SK-N-DZ (cell line): Measurements from ENCODE around the gene CDK5RAP2.

Experiments used
- DNase-seq: peaks from one replicate; pipeline ENCODE4 v3.0.0-alpha.2; 2015; ENCODE audit warnings: low spot score

Gene CDK5RAP2

DNA sequence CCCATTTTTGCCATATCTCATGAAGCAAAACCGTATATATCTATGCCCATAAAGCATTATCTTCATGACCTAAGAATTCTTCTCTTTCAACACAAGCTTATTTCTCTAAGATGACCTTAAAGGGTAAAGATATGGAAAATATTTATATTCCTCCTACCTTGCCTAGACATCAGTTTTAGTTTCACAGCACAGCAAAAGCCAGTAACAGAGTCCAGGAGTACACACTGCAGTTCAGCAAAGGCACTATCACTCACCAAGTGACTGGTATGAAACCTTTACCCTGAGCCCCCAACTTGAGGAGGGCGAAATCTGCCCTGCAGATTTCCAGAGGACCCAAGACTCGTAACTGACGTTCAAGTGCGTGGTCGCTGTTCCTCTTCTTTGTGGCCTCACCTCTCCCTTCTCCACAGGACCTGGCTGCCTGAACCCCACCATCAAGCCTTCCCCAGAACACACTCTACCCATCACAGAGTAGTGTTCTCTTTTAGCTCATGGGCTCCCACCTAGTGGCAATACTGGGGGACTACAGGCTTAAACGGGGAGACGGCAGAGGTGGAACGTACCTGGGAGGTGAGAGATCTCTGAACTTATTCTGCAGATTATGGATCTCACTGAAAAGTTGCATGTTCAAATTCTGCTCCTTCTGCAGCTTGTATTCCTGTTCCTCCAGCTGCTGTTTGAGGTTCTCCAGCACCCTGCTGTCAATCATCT is 141.0 kb downstream of the CDK5RAP2 start:
- no peak for DNase-seq

DNA sequence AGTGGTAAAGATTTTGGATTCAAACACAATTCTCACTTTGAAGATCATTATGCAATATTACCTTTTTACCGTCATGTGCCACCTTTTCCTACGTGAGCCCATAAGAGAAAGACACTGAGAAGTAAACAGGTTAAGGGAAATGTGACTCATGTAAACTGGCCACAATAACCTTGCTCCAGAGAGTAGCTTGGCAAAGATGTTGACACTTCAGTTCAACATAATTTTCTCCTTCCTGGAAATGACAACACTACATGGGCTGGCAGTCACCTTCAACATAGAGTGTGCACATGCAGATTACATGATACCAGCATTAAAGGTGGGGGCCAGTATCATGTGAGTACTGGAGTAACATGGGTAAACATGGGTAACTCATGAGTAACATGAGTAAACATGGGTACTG is 141.9 kb downstream of the CDK5RAP2 start:
- DNase-seq = no peak

GRCh38 chr9:120436983-120437475 is 142.9 kb downstream of the CDK5RAP2 start:
- DNase-seq = no peak

DNA sequence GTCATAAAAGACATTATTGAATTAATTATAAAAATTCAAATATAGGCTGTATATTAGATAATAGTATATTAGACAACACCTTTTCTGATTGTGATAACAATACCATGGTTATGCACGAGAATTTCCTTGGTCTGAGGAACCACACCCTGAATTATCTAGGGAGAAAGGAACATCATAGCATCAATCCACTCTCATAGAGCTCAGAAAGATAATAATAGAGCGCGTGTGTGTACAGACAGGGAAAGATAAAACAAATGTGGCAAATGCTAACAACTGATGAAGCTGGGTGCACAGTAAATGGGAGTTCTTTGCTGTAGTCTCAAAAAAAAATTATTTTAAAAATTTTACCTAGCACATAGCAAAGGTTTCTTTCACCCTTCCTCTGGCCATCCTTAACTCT is 143.5 kb downstream of the CDK5RAP2 start:
- DNase-seq = no peak

- DNase-seq = no peak
Measured at GRCh38 chr9:120435091-120435490, 144.9 kb downstream of the CDK5RAP2 start.

- DNase-seq = no peak
Measured at GRCh38 chr9:120434532-120434931, 145.4 kb downstream of the CDK5RAP2 start.

- DNase-seq = no peak
Measured at GRCh38 chr9:120433701-120434100, 146.3 kb downstream of the CDK5RAP2 start.

DNA sequence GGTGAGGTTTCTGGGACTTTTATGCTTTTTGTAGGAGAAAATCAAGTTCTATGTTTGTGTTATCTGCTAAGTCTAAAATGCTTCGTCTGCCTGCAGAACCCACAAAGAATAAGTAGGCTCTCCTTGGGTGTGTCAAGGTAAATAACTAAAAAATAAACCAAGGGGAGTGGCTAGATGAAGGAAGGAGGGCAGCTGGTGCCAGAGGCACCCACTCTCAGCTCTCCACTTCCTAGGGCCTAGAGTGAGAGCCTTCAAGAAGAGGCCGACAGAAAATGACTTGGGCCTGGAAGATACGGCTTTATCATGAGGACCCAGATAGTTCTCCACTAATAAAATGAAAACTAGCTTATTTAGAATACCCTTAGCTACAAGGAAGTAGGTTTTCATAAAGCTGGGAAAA is 147.4 kb downstream of the CDK5RAP2 start:
- DNase-seq = no peak

GRCh38 chr9:120431268-120431667 is 148.7 kb downstream of the CDK5RAP2 start:
- DNase-seq = no peak

GRCh38 chr9:120424248-120424647 is 155.7 kb downstream of the CDK5RAP2 start:
- DNase-seq = no peak

- no peak for DNase-seq
Measured at GRCh38 chr9:120423812-120424211, 156.2 kb downstream of the CDK5RAP2 start.

GRCh38 chr9:120421977-120422376 is 158.0 kb downstream of the CDK5RAP2 start:
- no peak for DNase-seq

GRCh38 chr9:120418315-120418714 is 161.7 kb downstream of the CDK5RAP2 start:
- DNase-seq = no peak

DNA sequence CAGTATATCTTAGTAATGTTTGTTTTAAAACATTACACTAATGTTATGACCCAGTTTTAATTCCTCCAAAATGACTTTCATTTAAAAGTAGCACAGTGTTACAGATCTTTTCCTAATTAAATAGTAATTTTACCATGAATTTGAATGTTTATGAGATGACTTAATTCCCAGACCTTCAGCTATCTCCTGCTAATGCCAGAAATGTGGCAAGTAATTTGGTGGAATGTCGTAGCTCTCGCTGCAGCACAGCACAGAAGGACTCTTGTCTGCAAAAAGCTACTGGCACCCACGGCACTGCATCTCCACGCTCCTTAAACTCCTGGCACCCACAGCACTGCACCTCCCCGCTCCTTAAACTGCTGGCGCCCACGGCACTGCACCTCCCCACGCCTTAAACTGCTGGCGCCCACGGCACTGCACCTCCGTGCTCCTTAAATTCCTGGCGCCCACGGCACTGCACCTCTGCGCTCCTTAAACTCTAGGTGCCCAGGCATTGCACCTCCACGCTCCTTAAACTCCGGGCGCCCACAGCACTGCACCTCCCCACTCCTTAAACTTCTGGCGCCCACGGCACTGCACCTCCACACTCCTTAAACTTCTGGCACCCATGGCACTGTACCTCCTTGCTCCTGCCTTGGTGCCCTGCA is 163.1 kb downstream of the CDK5RAP2 start:
- no peak for DNase-seq

DNA sequence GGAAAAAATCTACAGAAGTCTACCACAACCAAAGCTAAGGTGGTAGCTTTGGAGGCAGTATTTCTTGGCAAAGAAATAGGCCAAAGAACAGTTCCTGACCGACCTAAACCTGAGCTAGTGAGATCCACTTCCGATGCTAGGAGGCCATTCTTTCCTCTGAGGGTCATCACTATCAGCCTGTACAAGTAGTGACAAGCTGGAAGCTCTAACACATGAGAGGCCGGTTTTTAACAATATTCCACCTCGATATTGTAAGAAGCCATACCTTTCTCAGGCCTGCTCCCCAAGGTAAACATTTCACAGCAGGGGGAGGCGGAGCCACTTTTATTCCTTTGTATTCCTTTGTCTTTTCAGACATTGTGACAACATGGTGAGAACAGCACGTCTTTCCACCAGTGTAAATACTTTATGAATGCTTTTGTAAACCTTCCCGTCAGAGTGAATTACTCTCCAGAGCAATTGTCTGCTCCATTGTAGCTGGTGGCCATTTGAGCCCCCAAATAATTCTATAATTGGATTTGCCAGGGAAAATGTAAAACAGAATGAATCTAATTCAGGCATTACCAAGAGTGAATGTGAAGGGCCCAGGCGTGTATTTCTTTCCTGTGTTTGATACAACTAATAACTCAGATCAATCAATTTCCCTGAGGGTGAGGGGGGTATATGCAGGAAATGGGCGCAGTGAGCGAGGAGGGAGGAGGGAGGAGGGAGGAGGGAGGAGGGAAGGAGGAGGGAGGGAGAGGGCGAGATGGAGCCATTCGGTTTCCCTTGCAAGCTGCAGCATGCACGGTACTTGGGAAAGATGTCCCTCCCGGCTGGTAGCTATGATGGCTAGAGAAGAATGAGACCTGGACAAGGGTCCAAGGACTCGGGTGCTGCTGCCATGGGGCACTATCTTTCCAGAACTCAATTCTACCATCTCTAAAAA is 166.6 kb downstream of the CDK5RAP2 start:
- DNase-seq = no peak

- DNase-seq = no peak
Measured at GRCh38 chr9:120412425-120412951, 167.5 kb downstream of the CDK5RAP2 start.

- DNase-seq = no peak
Measured at GRCh38 chr9:120411862-120412424, 168.0 kb downstream of the CDK5RAP2 start.

GRCh38 chr9:120410925-120411501 is 169.0 kb downstream of the CDK5RAP2 start:
- DNase-seq = no peak

DNA sequence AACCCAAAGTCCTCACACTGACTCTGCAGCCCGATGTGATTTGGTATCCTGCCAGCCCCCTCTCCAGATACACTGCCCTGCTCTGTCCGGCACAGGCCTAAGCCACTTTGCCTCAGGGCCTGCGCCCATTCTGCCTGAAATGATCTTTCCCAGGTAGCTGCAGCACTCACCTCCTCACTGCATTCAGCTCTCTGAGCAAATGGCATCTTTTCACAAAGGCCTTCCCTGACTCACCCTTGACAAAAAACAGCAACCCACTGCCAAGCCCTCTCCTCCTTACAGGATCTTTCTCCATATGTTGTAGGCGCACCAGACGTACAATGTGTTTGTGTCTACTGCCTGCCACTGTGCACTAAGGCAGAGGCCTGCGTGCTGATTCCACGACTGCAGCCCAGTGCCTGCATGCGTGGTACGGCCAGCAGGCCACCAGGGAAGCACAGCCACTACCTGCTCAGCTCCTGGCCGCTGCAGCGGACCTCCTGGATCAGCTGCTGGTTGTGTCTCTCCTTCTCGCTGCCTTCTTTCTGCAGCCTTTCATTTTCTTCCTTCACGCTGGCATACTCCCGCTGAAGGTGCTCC is 171.2 kb downstream of the CDK5RAP2 start:
- DNase-seq = no peak

GRCh38 chr9:120405860-120406259 is 174.1 kb downstream of the CDK5RAP2 start:
- no peak for DNase-seq

- DNase-seq = no peak
Measured at GRCh38 chr9:120405134-120405533, 174.8 kb downstream of the CDK5RAP2 start.
